Activated CD4-positive, alpha-beta memory T cell treated with anti-CD3 and anti-CD28 coated beads, Interleukin-2, amount 10 ng/mL, durations not matched to agents 7 days and 5 days (primary cell): ENCODE data around the gene CMSS1. TPM values are rescaled to one million over a fixed set of nuclear protein-coding genes. Genes with fewer than 3 reads are reported as not detected.
A peak's percentile ranks its signal among the peaks of the same experiment; 100 is the strongest.

Experiments
- CTCF ChIA-PET: fragments of 350-600 bp; sonication (Branson Sonifier 250); formaldehyde crosslinking; loops from one replicate; lab custom pipeline; 2021; ENCODE audit warnings: antibody characterized with exemption, inconsistent platforms; lab: Charles Lee
- POLR2A ChIA-PET: fragments of 350-600 bp; sonication (Branson Sonifier 250); formaldehyde crosslinking; loops from one replicate; lab custom pipeline; 2021; ENCODE audit warnings: antibody characterized with exemption; lab: Charles Lee
- DNase-seq: peaks from one replicate; pipeline ENCODE4 v3.0.0-alpha.2; 2020
- H3K27ac Mint-ChIP-seq: one replicate; pipeline ENCODE4 v1.8.0; 2021; ENCODE audit warnings: mild to moderate bottlenecking, mixed read lengths
- H3K27me3 Mint-ChIP-seq: one replicate; pipeline ENCODE4 v1.8.0; 2021; ENCODE audit warnings: mixed read lengths
- H3K36me3 Mint-ChIP-seq: one replicate; pipeline ENCODE4 v1.8.0; 2021; ENCODE audit warnings: low read depth, mixed read lengths
- H3K4me1 Mint-ChIP-seq: one replicate; pipeline ENCODE4 v1.8.0; 2021; ENCODE audit warnings: mixed read lengths
- H3K4me3 Mint-ChIP-seq: one replicate; pipeline ENCODE4 v1.8.0; 2021; ENCODE audit warnings: mild to moderate bottlenecking, mixed read lengths
- H3K9me3 Mint-ChIP-seq: one replicate; pipeline ENCODE4 v1.8.0; 2021; ENCODE audit warnings: mixed read lengths
- total RNA-seq, 2 experiments: library from RNA; stranded (reverse); gene quantifications; one replicate each; pipeline ENCODE4 v1.2.3, GENCODE V29; 2021

The CMSS1 gene
- total RNA-seq, 2 experiments from 2014 or later = 28.0 to 31.0 TPM

GRCh38 chr3:100053951-100054620 lies 236.4 kb downstream of the CMSS1 start:
- no peak for DNase-seq
- POLR2A ChIA-PET = no interaction called here
- Mint-ChIP-seq H3K4me3 (no peak overlapping the region), H3K27ac (no peak overlapping the region), H3K27me3 (no peaks in the 10 kb centered on the region), H3K4me1 (no peaks in the 10 kb centered on the region), H3K9me3 (no peaks in the 10 kb centered on the region), H3K36me3 (no peaks in the 10 kb centered on the region)
- CTCF ChIA-PET = no interaction called here

- Mint-ChIP-seq H3K36me3 (no peaks in the 10 kb centered on the region), H3K4me3 (no peak overlapping the region), H3K27me3 (no peaks in the 10 kb centered on the region), H3K27ac (no peak overlapping the region), H3K9me3 (no peaks in the 10 kb centered on the region), H3K4me1 (peaks cover 18% of the 10 kb centered on the region)
- DNase-seq = no peak
- POLR2A ChIA-PET = interaction anchor here (0.5 kb wide), 1 partner anchor 1015 kb away, joined by 3 read pairs; no protein-coding TSS in a partner anchor
- CTCF ChIA-PET = interaction anchor here (2.5 kb wide), 1 partner anchor 196 kb away, joined by 9 read pairs; no protein-coding TSS in a partner anchor
Observed at GRCh38 chr3:100057716-100058575, 240.3 kb downstream of the CMSS1 start.

GRCh38 chr3:100059472-100059871 lies 241.8 kb downstream of the CMSS1 start:
- no peaks in the 10 kb centered on the region for H3K36me3 Mint-ChIP-seq
- ChIA-PET POLR2A (interaction anchor here (1.6 kb wide), 1 partner anchor 13 kb away, joined by 4 read pairs; no protein-coding TSS in a partner anchor), CTCF (no interaction called here)
- no peak overlapping the region for H3K4me3 Mint-ChIP-seq
- no peak for DNase-seq
- no peaks in the 10 kb centered on the region for H3K9me3 Mint-ChIP-seq
- peaks cover 22% of the 10 kb centered on the region for H3K4me1 Mint-ChIP-seq
- no peak overlapping the region for H3K27ac Mint-ChIP-seq
- H3K27me3 Mint-ChIP-seq = no peaks in the 10 kb centered on the region

- H3K9me3 Mint-ChIP-seq = no peaks in the 10 kb centered on the region
- no peak overlapping the region for H3K4me3 Mint-ChIP-seq
- no peaks in the 10 kb centered on the region for H3K27me3 Mint-ChIP-seq
- POLR2A ChIA-PET = interaction anchor here (0.8 to 1.0 kb wide), 2 partner anchors 16 to 341 kb away, joined by 3 to 4 read pairs; partner anchors contain the start of gene LNP1
- DNase-seq = peak; percentile 64
- CTCF ChIA-PET = interaction anchor here (1.1 kb wide), 1 partner anchor 218 kb away, joined by 3 read pairs; no protein-coding TSS in a partner anchor
- H3K4me1 Mint-ChIP-seq = peaks cover 22% of the 10 kb centered on the region
- H3K27ac Mint-ChIP-seq = peak overlapping the region; percentile 64
- no peaks in the 10 kb centered on the region for H3K36me3 Mint-ChIP-seq
Observed at GRCh38 chr3:100060685-100061484, 243.2 kb downstream of the CMSS1 start.

GRCh38 chr3:100062665-100063064 lies 245.0 kb downstream of the CMSS1 start:
- Mint-ChIP-seq H3K27me3 (no peaks in the 10 kb centered on the region), H3K27ac (no peak overlapping the region), H3K4me3 (no peak overlapping the region), H3K36me3 (no peaks in the 10 kb centered on the region), H3K9me3 (no peaks in the 10 kb centered on the region), H3K4me1 (peaks cover 22% of the 10 kb centered on the region)
- no peak for DNase-seq
- CTCF ChIA-PET = no interaction called here
- POLR2A ChIA-PET = no interaction called here

GRCh38 chr3:100063929-100064461 lies 246.3 kb downstream of the CMSS1 start:
- ChIA-PET CTCF (interaction anchor here (0.5 to 1.6 kb wide), 5 partner anchors 24 to 331 kb away, joined by 3 to 13 read pairs (median 4); no protein-coding TSS in a partner anchor), POLR2A (interaction anchor here (1.1 kb wide), 1 partner anchor 10 kb away, joined by 5 read pairs; no protein-coding TSS in a partner anchor)
- H3K4me3 Mint-ChIP-seq = no peak overlapping the region
- no peak overlapping the region for H3K27ac Mint-ChIP-seq
- H3K9me3 Mint-ChIP-seq = no peaks in the 10 kb centered on the region
- no peaks in the 10 kb centered on the region for H3K27me3 Mint-ChIP-seq
- H3K4me1 Mint-ChIP-seq = peaks cover 26% of the 10 kb centered on the region
- no peak for DNase-seq
- H3K36me3 Mint-ChIP-seq = no peaks in the 10 kb centered on the region

- DNase-seq = no peak
- ChIA-PET CTCF (interaction anchor here (1.6 to 4.1 kb wide), 4 partner anchors 91 to 236 kb away, joined by 4 to 91 read pairs (median 8); no protein-coding TSS in a partner anchor), POLR2A (no interaction called here)
- no peak overlapping the region for H3K4me3 Mint-ChIP-seq
- H3K27ac Mint-ChIP-seq = no peak overlapping the region
- peaks cover 16% of the 10 kb centered on the region for H3K36me3 Mint-ChIP-seq
- no peaks in the 10 kb centered on the region for H3K27me3 Mint-ChIP-seq
- H3K4me1 Mint-ChIP-seq = peaks cover 36% of the 10 kb centered on the region
- H3K9me3 Mint-ChIP-seq = peaks cover 3% of the 10 kb centered on the region
Observed at GRCh38 chr3:100067589-100067988, 249.9 kb downstream of the CMSS1 start.

- Mint-ChIP-seq H3K36me3 (peaks cover 17% of the 10 kb centered on the region), H3K4me1 (peaks cover 46% of the 10 kb centered on the region)
Observed at GRCh38 chr3:100068826-100069225, 251.2 kb downstream of the CMSS1 start.

GRCh38 chr3:100069472-100069871 lies 251.8 kb downstream of the CMSS1 start:
- ChIA-PET POLR2A (interaction anchor here (1.2 to 2.1 kb wide), 4 partner anchors 20 to 191 kb away, joined by 3 to 11 read pairs (median 8); partner anchors contain the start of gene TBC1D23), CTCF (interaction anchor here (0.6 to 4.1 kb wide), 19 partner anchors 11 to 520 kb away, joined by 3 to 91 read pairs (median 5); partner anchors contain the start of gene TBC1D23)
- Mint-ChIP-seq H3K36me3 (peaks cover 17% of the 10 kb centered on the region), H3K4me3 (no peak overlapping the region), H3K27me3 (no peaks in the 10 kb centered on the region), H3K4me1 (peaks cover 49% of the 10 kb centered on the region), H3K9me3 (peaks cover 4% of the 10 kb centered on the region), H3K27ac (no peak overlapping the region)
- DNase-seq = no peak

More at GRCh38 chr3:100068826-100069225, 251.2 kb downstream of the CMSS1 start:
- H3K27me3 Mint-ChIP-seq = no peaks in the 10 kb centered on the region
- peak; percentile 87 for DNase-seq
- CTCF ChIA-PET = interaction anchor here (0.6 to 4.1 kb wide), 25 partner anchors 10 to 521 kb away, joined by 3 to 91 read pairs (median 4); partner anchors contain the start of gene TBC1D23
- no peak overlapping the region for H3K4me3 Mint-ChIP-seq
- no peak overlapping the region for H3K27ac Mint-ChIP-seq
- POLR2A ChIA-PET = interaction anchor here (0.7 to 2.1 kb wide), 5 partner anchors 20 to 192 kb away, joined by 3 to 11 read pairs (median 7); partner anchors contain the start of gene TBC1D23
- peaks cover 4% of the 10 kb centered on the region for H3K9me3 Mint-ChIP-seq

- CTCF ChIA-PET = interaction anchor here (0.6 to 5.6 kb wide), 4 partner anchors 17 to 188 kb away, joined by 3 to 38 read pairs (median 18); partner anchors contain the start of gene TBC1D23
- Mint-ChIP-seq H3K4me3 (peak overlapping the region; percentile 62), H3K27ac (peak overlapping the region; percentile 91), H3K27me3 (no peaks in the 10 kb centered on the region), H3K4me1 (peaks cover 70% of the 10 kb centered on the region), H3K36me3 (peaks cover 36% of the 10 kb centered on the region), H3K9me3 (peaks cover 4% of the 10 kb centered on the region)
- POLR2A ChIA-PET = interaction anchor here (0.9 to 1.6 kb wide), 6 partner anchors 13 to 329 kb away, joined by 3 to 11 read pairs (median 4); partner anchors contain the start of genes CMSS1, LNP1, TBC1D23 and TOMM70
- peak; percentile 41 for DNase-seq
Observed at GRCh38 chr3:100072326-100073048, 254.8 kb downstream of the CMSS1 start.
